ENCODE data around the gene GPC5. TPM values are rescaled to one million over a fixed set of nuclear protein-coding genes. Genes with fewer than 3 reads are reported as not detected.

GPC5 gene
- total and polyA plus RNA-seq, 7 experiments from 2014 or later: 0.10 to 0.38 TPM; not detected in 5

DNA sequence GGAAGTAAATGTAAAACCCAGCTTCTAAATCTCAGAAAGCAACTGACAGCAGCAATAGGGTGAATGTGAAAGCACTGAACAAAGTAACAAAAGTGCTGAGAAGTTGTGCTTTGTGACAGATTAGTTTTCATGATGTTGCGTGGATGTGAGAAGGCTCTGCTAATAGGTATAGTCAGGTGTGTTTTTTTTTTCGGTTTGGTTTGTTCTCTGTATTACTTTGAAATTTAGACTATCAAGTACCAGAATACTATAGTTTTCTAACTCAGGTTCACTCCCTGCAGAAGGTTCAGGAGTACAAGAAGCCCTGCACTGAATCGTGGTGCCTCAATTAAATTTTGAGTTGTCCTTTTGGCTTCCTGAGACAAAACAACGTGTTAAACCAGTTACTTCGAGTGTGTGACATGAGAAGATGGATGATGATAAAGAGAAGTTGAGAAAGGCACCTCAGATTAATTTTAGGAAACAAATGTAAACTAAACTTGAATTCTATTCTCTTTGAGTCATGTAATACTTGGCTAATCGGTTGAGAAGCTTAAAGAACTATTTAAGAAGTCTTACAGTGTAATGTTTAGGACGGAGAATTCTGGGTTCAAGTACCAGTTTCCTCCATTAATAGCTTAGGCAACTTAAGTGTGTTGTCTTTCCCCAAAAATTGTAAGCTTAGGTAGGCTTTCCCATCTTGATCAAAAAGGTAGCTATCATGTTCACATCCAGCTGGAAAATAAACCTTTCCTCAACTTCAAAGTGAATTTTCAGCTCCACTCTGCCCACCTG lies 40.6 kb upstream of the GPC5 start:
- Histone ChIP-seq H3K27me3 (ENCODE audit: control insufficient read depth in 2 of 2, insufficient read depth in 2 of 2, low read length in 2 of 2) (no peaks in the 10 kb centered on the region), H3K4me3 (ENCODE audit: low read length) (no peak overlapping the region), H3K36me3 (ENCODE audit: control insufficient read depth in 2 of 3, insufficient read depth in 3 of 3, low read length in 3 of 3) (peaks cover 0 to 10% (median 0%) of the 10 kb centered on the region in 3 experiments), H3K9me3 (ENCODE audit: control insufficient read depth in 2 of 3, low read length in 3 of 3) (no peaks in the 10 kb centered on the region), H3K27ac (ENCODE audit: low read depth, low read length) (no peak overlapping the region), H3K4me1 (ENCODE audit: control insufficient read depth in 2 of 2, insufficient read depth in 2 of 2, low read length in 2 of 2) (no peaks in the 10 kb centered on the region)
- ChIA-PET POLR2A (no interaction called here), CTCF (interaction anchor here (0.7 kb wide), 1 partner anchor 8 kb away, joined by 3 read pairs; no protein-coding TSS in a partner anchor)
- H3K4me1 Mint-ChIP-seq: peaks cover 17 to 39% (median 35%) of the 10 kb centered on the region in 7 donors
- H3K36me3 Mint-ChIP-seq: peaks cover 7 to 20% (median 10%) of the 10 kb centered on the region in 5 donors
- ATAC-seq: no peak
- H3K4me3 Mint-ChIP-seq: no peak overlapping the region
- H3K27me3 Mint-ChIP-seq: no peaks in the 10 kb centered on the region
- peak overlapping the region in 8 of 9 donors; percentile 4 to 71 (median 48) for H3K27ac Mint-ChIP-seq
- H3K9me3 Mint-ChIP-seq: peaks cover 0 to 2% (median 0%) of the 10 kb centered on the region in 11 donors
- no peak for DNase-seq
- intact Hi-C loops (cut with micrococcal nuclease): no loop called here

- Histone ChIP-seq H3K9me3 (ENCODE audit: control insufficient read depth in 2 of 3, low read length in 3 of 3) (no peaks in the 10 kb centered on the region), H3K4me3 (ENCODE audit: low read length) (no peak overlapping the region), H3K27ac (ENCODE audit: low read depth, low read length) (no peak overlapping the region), H3K4me1 (ENCODE audit: control insufficient read depth in 2 of 2, insufficient read depth in 2 of 2, low read length in 2 of 2) (no peaks in the 10 kb centered on the region), H3K36me3 (ENCODE audit: control insufficient read depth in 2 of 3, insufficient read depth in 3 of 3, low read length in 3 of 3) (peaks cover 0 to 8% (median 0%) of the 10 kb centered on the region in 3 experiments), H3K27me3 (ENCODE audit: control insufficient read depth in 2 of 2, insufficient read depth in 2 of 2, low read length in 2 of 2) (no peaks in the 10 kb centered on the region)
- H3K36me3 Mint-ChIP-seq: peaks cover 5 to 19% (median 8%) of the 10 kb centered on the region in 5 donors
- H3K9me3 Mint-ChIP-seq: peaks cover 0 to 2% (median 0%) of the 10 kb centered on the region in 11 donors
- H3K4me1 Mint-ChIP-seq: peaks cover 17 to 35% (median 32%) of the 10 kb centered on the region in 7 donors
- H3K4me3 Mint-ChIP-seq: no peak overlapping the region
- intact Hi-C loops (cut with micrococcal nuclease): no loop called here
- DNase-seq: no peak
- ATAC-seq: no peak
- peak overlapping the region in 6 of 9 donors; percentile 4 to 71 (median 37) for H3K27ac Mint-ChIP-seq
- H3K27me3 Mint-ChIP-seq: no peaks in the 10 kb centered on the region
- ChIA-PET CTCF (interaction anchor here (0.7 kb wide), 1 partner anchor 9 kb away, joined by 3 read pairs; no protein-coding TSS in a partner anchor), POLR2A (no interaction called here)
Observed at GRCh38 chr13:91358387-91358782, 40.0 kb upstream of the GPC5 start.

DNA sequence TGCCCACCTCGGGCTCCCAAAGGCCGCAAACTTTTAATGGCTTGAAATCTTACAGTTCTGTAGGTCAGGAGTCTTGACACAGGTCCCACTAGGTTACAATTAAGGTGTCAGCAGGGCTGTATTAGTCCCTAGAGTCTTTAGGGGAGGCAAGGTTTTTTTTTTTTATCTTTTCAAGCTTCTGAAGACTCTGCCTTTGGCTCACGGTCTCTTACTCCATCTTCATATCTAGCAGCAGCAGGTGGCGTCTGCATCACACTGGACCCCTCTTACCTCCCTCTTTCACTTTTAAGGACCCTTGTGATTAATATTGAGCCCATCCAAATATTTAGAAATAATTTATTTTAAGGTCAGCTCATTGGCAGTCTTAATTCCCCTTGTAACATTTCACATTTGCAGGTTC lies 39.3 kb upstream of the GPC5 start:
- Histone ChIP-seq H3K27me3 (ENCODE audit: control insufficient read depth in 2 of 2, insufficient read depth in 2 of 2, low read length in 2 of 2) (no peaks in the 10 kb centered on the region), H3K4me1 (ENCODE audit: control insufficient read depth in 2 of 2, insufficient read depth in 2 of 2, low read length in 2 of 2) (no peaks in the 10 kb centered on the region), H3K36me3 (ENCODE audit: control insufficient read depth in 2 of 3, insufficient read depth in 3 of 3, low read length in 3 of 3) (peaks cover 0 to 3% (median 0%) of the 10 kb centered on the region in 3 experiments), H3K9me3 (ENCODE audit: control insufficient read depth in 2 of 3, low read length in 3 of 3) (no peaks in the 10 kb centered on the region), H3K4me3 (ENCODE audit: low read length) (no peak overlapping the region), H3K27ac (ENCODE audit: low read depth, low read length) (no peak overlapping the region)
- DNase-seq (no peak), ATAC-seq (no peak)
- ChIA-PET POLR2A (no interaction called here), CTCF (interaction anchor here (1.2 kb wide), 1 partner anchor 10 kb away, joined by 4 read pairs; no protein-coding TSS in a partner anchor)
- H3K4me3 Mint-ChIP-seq: no peak overlapping the region
- peaks cover 0 to 2% (median 0%) of the 10 kb centered on the region in 11 donors for H3K9me3 Mint-ChIP-seq
- peak overlapping the region in 3 of 9 donors; percentile 6 to 67 (median 9) for H3K27ac Mint-ChIP-seq
- no peaks in the 10 kb centered on the region for H3K27me3 Mint-ChIP-seq
- peaks cover 4 to 19% (median 8%) of the 10 kb centered on the region in 5 donors for H3K36me3 Mint-ChIP-seq
- H3K4me1 Mint-ChIP-seq: peaks cover 17 to 34% (median 30%) of the 10 kb centered on the region in 7 donors
- intact Hi-C loops (cut with micrococcal nuclease): no loop called here

DNA sequence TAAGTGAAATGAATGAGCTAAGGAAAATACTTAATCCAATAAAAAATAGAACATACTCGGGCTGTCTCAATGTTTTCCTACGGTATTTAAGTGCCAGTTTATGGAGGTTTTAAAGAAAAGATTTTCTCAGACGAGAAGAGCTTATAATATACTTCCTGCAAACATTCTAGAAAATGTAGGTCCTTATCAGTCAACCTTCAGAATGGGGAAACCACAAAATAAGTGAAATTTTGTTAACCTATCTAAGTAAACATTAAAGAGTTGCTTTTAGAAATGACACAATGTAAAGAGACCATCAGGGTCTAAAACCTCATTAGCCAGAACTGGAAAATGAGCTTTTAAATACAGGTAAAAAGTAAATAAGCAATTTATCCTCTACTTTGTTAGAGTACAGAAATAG lies 38.8 kb upstream of the GPC5 start:
- H3K36me3 Mint-ChIP-seq: peaks cover 3 to 19% (median 7%) of the 10 kb centered on the region in 5 donors
- Histone ChIP-seq H3K27ac (ENCODE audit: low read depth, low read length) (no peak overlapping the region), H3K4me3 (ENCODE audit: low read length) (no peak overlapping the region), H3K36me3 (ENCODE audit: control insufficient read depth in 2 of 3, insufficient read depth in 3 of 3, low read length in 3 of 3) (no peaks in the 10 kb centered on the region), H3K27me3 (ENCODE audit: control insufficient read depth in 2 of 2, insufficient read depth in 2 of 2, low read length in 2 of 2) (no peaks in the 10 kb centered on the region), H3K4me1 (ENCODE audit: control insufficient read depth in 2 of 2, insufficient read depth in 2 of 2, low read length in 2 of 2) (no peaks in the 10 kb centered on the region), H3K9me3 (ENCODE audit: control insufficient read depth in 2 of 3, low read length in 3 of 3) (no peaks in the 10 kb centered on the region)
- intact Hi-C loops (cut with micrococcal nuclease): no loop called here
- peaks cover 0 to 2% (median 0%) of the 10 kb centered on the region in 11 donors for H3K9me3 Mint-ChIP-seq
- ATAC-seq (no peak), DNase-seq (no peak)
- peak overlapping the region in 3 of 9 donors; percentile 0 to 67 (median 6) for H3K27ac Mint-ChIP-seq
- CTCF ChIA-PET: interaction anchor here (1.2 kb wide), 1 partner anchor 10 kb away, joined by 4 read pairs; no protein-coding TSS in a partner anchor
- no peaks in the 10 kb centered on the region for H3K27me3 Mint-ChIP-seq
- peaks cover 17 to 34% (median 28%) of the 10 kb centered on the region in 7 donors for H3K4me1 Mint-ChIP-seq
- POLR2A ChIA-PET: no interaction called here
- no peak overlapping the region for H3K4me3 Mint-ChIP-seq

DNA sequence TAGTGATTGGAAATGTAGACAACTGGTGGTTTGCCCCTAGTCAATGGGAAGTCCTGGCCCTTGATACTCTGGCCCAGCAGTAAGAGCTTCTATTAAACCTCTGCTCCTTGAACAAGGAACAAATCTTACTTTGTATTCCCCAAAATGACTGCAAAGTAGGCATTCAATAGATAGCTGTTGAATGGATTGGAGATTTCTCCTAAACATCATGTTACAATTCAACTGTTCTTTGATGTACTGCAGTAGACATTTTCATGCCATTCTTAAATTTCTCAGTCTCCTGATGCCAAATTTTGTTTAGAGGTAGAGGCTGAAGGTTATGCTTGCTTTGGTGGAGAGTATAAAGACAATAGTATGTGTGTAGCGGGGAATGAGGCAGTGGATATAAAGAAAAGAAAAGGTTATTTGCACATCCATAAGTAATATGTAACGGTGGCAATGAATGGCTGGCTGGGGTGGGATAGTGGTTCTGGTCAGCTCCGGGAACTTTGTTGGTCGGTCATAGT lies 38.1 kb upstream of the GPC5 start:
- peak overlapping the region in 2 of 9 donors; percentile 0 to 6 for H3K27ac Mint-ChIP-seq
- H3K9me3 Mint-ChIP-seq: peaks cover 0 to 2% (median 0%) of the 10 kb centered on the region in 11 donors
- peaks cover 17 to 34% (median 28%) of the 10 kb centered on the region in 7 donors for H3K4me1 Mint-ChIP-seq
- no peak overlapping the region for H3K4me3 Mint-ChIP-seq
- Histone ChIP-seq H3K4me3 (ENCODE audit: low read length) (no peak overlapping the region), H3K9me3 (ENCODE audit: control insufficient read depth in 2 of 3, low read length in 3 of 3) (no peaks in the 10 kb centered on the region), H3K27me3 (ENCODE audit: control insufficient read depth in 2 of 2, insufficient read depth in 2 of 2, low read length in 2 of 2) (no peaks in the 10 kb centered on the region), H3K27ac (ENCODE audit: low read depth, low read length) (no peak overlapping the region), H3K36me3 (ENCODE audit: control insufficient read depth in 2 of 3, insufficient read depth in 3 of 3, low read length in 3 of 3) (no peaks in the 10 kb centered on the region), H3K4me1 (ENCODE audit: control insufficient read depth in 2 of 2, insufficient read depth in 2 of 2, low read length in 2 of 2) (no peaks in the 10 kb centered on the region)
- ChIA-PET POLR2A (no interaction called here), CTCF (interaction anchor here (1.2 kb wide), 1 partner anchor 11 kb away, joined by 4 read pairs; no protein-coding TSS in a partner anchor)
- intact Hi-C loops (cut with micrococcal nuclease): no loop called here
- peaks cover 0 to 19% (median 4%) of the 10 kb centered on the region in 5 donors for H3K36me3 Mint-ChIP-seq
- no peaks in the 10 kb centered on the region for H3K27me3 Mint-ChIP-seq
- no peak for ATAC-seq
- no peak for DNase-seq

- Histone ChIP-seq H3K27ac (ENCODE audit: low read depth, low read length) (no peak overlapping the region), H3K4me1 (ENCODE audit: control insufficient read depth in 2 of 2, insufficient read depth in 2 of 2, low read length in 2 of 2) (no peaks in the 10 kb centered on the region), H3K9me3 (ENCODE audit: control insufficient read depth in 2 of 3, low read length in 3 of 3) (no peaks in the 10 kb centered on the region), H3K36me3 (ENCODE audit: control insufficient read depth in 2 of 3, insufficient read depth in 3 of 3, low read length in 3 of 3) (no peaks in the 10 kb centered on the region), H3K4me3 (ENCODE audit: low read length) (no peak overlapping the region), H3K27me3 (ENCODE audit: control insufficient read depth in 2 of 2, insufficient read depth in 2 of 2, low read length in 2 of 2) (no peaks in the 10 kb centered on the region)
- Mint-ChIP-seq H3K4me3 (no peak overlapping the region), H3K4me1 (peaks cover 13 to 32% (median 25%) of the 10 kb centered on the region in 7 donors), H3K36me3 (peaks cover 0 to 10% (median 0%) of the 10 kb centered on the region in 5 donors), H3K9me3 (peaks cover 0 to 2% (median 0%) of the 10 kb centered on the region in 11 donors), H3K27ac (no peak overlapping the region), H3K27me3 (no peaks in the 10 kb centered on the region)
- intact Hi-C loops (cut with micrococcal nuclease): no loop called here
- CTCF ChIA-PET: no interaction called here
- DNase-seq (no peak), ATAC-seq (no peak)
- POLR2A ChIA-PET: no interaction called here
Observed at GRCh38 chr13:91361755-91362271, 36.6 kb upstream of the GPC5 start.
